Nephron (organoid): Measurements from ENCODE around the gene KDM4C.
A peak's percentile ranks its signal among the peaks of the same experiment; 100 is the strongest.
"Not testable (repeated sequence)": the region's sequence is repeated elsewhere in the genome, so short reads cannot be mapped to it uniquely, and the experiment has no call there.

Experiments
- H3K27ac Mint-ChIP-seq, 3 experiments: 2 replicates each; pipeline ENCODE4 v1.8.0; 2020; ENCODE audit warnings: mixed read lengths in 3 of 3, mild to moderate bottlenecking in 2 of 3, moderate library complexity in 1 of 3
- H3K27me3 Mint-ChIP-seq: 2 replicates; pipeline ENCODE4 v1.8.0; 2021; ENCODE audit warnings: low read depth, mild to moderate bottlenecking, moderate library complexity, mixed read lengths
- H3K36me3 Mint-ChIP-seq: 2 replicates; pipeline ENCODE4 v1.8.0; 2020; ENCODE audit warnings: low read depth, mixed read lengths
- H3K4me1 Mint-ChIP-seq: 2 replicates; pipeline ENCODE4 v1.8.0; 2020; ENCODE audit warnings: mixed read lengths
- H3K4me3 Mint-ChIP-seq, 3 experiments: 2 replicates each; pipeline ENCODE4 v1.8.0; 2020; ENCODE audit warnings: mild to moderate bottlenecking in 3 of 3, mixed read lengths in 3 of 3, moderate library complexity in 2 of 3
- H3K9me3 Mint-ChIP-seq: 2 replicates; pipeline ENCODE4 v1.8.0; 2020; ENCODE audit warnings: mixed read lengths
- CTCF ChIP-seq, 3 experiments: fragments of 200-600 bp; sonication (generic); IDR thresholded peaks; one replicate each; pipeline ENCODE4 v1.5.0; 2021; ENCODE audit warnings: antibody characterized with exemption in 3 of 3; ENCODE audit not compliant: unreplicated experiment in 3 of 3

The KDM4C gene

GRCh38 chr9:7011395-7012067, 253.8 kb downstream of the KDM4C start:
- Mint-ChIP-seq H3K9me3 (peaks cover 3% of the 10 kb centered on the region), H3K4me1 (no peaks in the 10 kb centered on the region)

GRCh38 chr9:7027996-7028395, 270.2 kb downstream of the KDM4C start:
- Mint-ChIP-seq H3K36me3 (peaks cover 19% of the 10 kb centered on the region), H3K4me1 (peaks cover under 1% of the 10 kb centered on the region), H3K27ac (no peak overlapping the region)

More at GRCh38 chr9:7011395-7012067, 253.8 kb downstream of the KDM4C start:
- Mint-ChIP-seq H3K4me3 (no peak overlapping the region), H3K27me3 (no peaks in the 10 kb centered on the region), H3K36me3 (peaks cover 31% of the 10 kb centered on the region), H3K27ac (no peak overlapping the region)
- no peak for TF ChIP-seq CTCF (IDR thresholded peaks at IDR 0.05; ENCODE audit: unreplicated experiment in 3 of 3)

GRCh38 chr9:7028591-7028990, 270.8 kb downstream of the KDM4C start:
- H3K27ac Mint-ChIP-seq = no peak overlapping the region
- H3K36me3 Mint-ChIP-seq = peaks cover 19% of the 10 kb centered on the region
- TF ChIP-seq CTCF (IDR thresholded peaks at IDR 0.05; ENCODE audit: unreplicated experiment in 3 of 3) = no peak
- no peaks in the 10 kb centered on the region for H3K27me3 Mint-ChIP-seq
- peaks cover 6% of the 10 kb centered on the region for H3K4me1 Mint-ChIP-seq
- H3K9me3 Mint-ChIP-seq = peaks cover 6% of the 10 kb centered on the region
- no peak overlapping the region for H3K4me3 Mint-ChIP-seq

More at GRCh38 chr9:7027996-7028395, 270.2 kb downstream of the KDM4C start:
- TF ChIP-seq CTCF (IDR thresholded peaks at IDR 0.05; ENCODE audit: unreplicated experiment in 3 of 3) = no peak
- Mint-ChIP-seq H3K9me3 (peaks cover 10% of the 10 kb centered on the region), H3K4me3 (no peak overlapping the region), H3K27me3 (no peaks in the 10 kb centered on the region)

GRCh38 chr9:7030943-7031342, 273.2 kb downstream of the KDM4C start:
- not testable (repeated sequence) for H3K4me3 Mint-ChIP-seq, H3K4me1 Mint-ChIP-seq, H3K27me3 Mint-ChIP-seq, H3K27ac Mint-ChIP-seq, H3K9me3 Mint-ChIP-seq
- H3K36me3 Mint-ChIP-seq = peaks cover 15% of the 10 kb centered on the region

- no peak overlapping the region for H3K4me3 Mint-ChIP-seq
- H3K27ac Mint-ChIP-seq = peak overlapping the region in 2 of 3 experiments; percentile 7 to 30
- no peaks in the 10 kb centered on the region for H3K27me3 Mint-ChIP-seq
- peaks cover 9% of the 10 kb centered on the region for H3K36me3 Mint-ChIP-seq
- peaks cover 13% of the 10 kb centered on the region for H3K4me1 Mint-ChIP-seq
- H3K9me3 Mint-ChIP-seq = no peaks in the 10 kb centered on the region
- no peak for TF ChIP-seq CTCF (IDR thresholded peaks at IDR 0.05; ENCODE audit: unreplicated experiment in 3 of 3)
These were observed 275.6 kb downstream of the KDM4C start for GRCh38 chr9:7033076-7034045.

- H3K9me3 Mint-ChIP-seq = peaks cover 3% of the 10 kb centered on the region
- H3K27me3 Mint-ChIP-seq = no peaks in the 10 kb centered on the region
- H3K4me1 Mint-ChIP-seq = peaks cover 13% of the 10 kb centered on the region
- H3K36me3 Mint-ChIP-seq = peaks cover 17% of the 10 kb centered on the region
- no peak overlapping the region for H3K27ac Mint-ChIP-seq
- no peak overlapping the region for H3K4me3 Mint-ChIP-seq
- TF ChIP-seq CTCF (IDR thresholded peaks at IDR 0.05; ENCODE audit: unreplicated experiment in 3 of 3) = no peak
These were observed 279.4 kb downstream of the KDM4C start for GRCh38 chr9:7037176-7037575.
